Testis (tissue), 2 donors: ENCODE results near the gene PROSER3.

Experiments used
- CTCF ChIP-seq, 3 experiments: fragments of 450-650 bp in 2 of 3; fragments of 200-600 bp in 1 of 3; sonication (generic) in 1 of 3; IDR thresholded peaks; one replicate each; pipeline ENCODE4 v1.5.1; 2016 to 2019; ENCODE audit warnings: antibody characterized with exemption in 3 of 3, mild to moderate bottlenecking in 2 of 3, moderate library complexity in 1 of 3
- POLR2A ChIP-seq: fragments of 450-650 bp; IDR thresholded peaks from one replicate; pipeline ENCODE4 v1.6.1; 2017; ENCODE audit warnings: antibody characterized with exemption, mild to moderate bottlenecking, moderate library complexity

DNA sequence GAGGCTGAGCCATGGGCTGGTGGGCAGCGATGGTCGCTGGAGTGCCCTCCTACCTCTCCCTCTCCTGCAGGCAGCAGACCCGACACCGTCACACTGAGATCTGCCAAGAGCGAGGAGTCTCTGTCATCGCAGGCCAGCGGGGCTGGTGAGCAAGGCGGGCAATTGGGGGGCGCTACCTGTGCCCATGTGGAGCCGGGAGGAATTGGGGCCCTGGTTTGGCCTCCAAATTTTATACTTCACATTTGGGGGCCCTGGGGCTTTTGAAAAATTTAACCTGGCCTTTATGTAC, 27.3 kb downstream of the PROSER3 start:
- TF ChIP-seq CTCF (IDR thresholded peaks at IDR 0.05) (no peak), POLR2A (no peak)
